Measurements from ENCODE around the gene HLA-DRA.

The HLA-DRA gene

DNA sequence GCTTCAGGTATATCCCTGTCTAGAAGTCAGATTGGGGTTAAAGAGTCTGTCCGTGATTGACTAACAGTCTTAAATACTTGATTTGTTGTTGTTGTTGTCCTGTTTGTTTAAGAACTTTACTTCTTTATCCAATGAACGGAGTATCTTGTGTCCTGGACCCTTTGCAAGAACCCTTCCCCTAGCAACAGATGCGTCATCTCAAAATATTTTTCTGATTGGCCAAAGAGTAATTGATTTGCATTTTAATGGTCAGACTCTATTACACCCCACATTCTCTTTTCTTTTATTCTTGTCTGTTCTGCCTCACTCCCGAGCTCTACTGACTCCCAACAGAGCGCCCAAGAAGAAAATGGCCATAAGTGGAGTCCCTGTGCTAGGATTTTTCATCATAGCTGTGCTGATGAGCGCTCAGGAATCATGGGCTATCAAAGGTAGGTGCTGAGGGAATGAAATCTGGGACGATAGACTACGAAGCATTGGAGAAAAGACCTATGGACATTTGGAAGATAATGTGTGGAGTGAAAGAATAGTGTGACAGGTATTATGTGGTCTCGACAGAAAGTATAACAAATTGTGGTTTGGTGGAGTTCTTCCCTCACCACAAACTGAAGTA lies at the start of gene HLA-DRA:
Gene HLA-DRA (plus strand): TSS at position 286 of the 613 bp plus-strand sequence. CDS start 64 bp downstream, at position 350.
- DNase-seq (ENCODE audit: low read depth), result peak; percentile 4

DNA sequence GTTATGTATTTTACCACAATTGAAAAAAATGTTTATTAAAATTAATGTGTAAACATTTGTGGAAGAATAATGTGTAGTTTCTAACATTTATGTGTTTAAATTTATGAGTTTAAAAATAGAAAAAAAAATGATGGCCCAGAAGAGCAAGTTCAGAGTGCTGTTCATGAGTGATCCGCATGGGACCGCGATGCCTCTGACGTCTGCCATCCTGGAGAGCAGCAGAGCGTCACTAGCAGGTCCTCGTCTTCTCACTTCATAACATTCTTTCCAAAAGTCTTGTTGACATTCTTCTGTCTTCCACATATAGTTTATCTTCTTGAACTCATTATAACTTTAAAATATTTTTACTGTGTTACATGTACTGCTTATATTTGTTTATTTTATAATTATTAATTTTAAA lies 48.2 kb upstream of the HLA-DRA start:
- DNase-seq (ENCODE audit: low read depth), result no peak

DNA sequence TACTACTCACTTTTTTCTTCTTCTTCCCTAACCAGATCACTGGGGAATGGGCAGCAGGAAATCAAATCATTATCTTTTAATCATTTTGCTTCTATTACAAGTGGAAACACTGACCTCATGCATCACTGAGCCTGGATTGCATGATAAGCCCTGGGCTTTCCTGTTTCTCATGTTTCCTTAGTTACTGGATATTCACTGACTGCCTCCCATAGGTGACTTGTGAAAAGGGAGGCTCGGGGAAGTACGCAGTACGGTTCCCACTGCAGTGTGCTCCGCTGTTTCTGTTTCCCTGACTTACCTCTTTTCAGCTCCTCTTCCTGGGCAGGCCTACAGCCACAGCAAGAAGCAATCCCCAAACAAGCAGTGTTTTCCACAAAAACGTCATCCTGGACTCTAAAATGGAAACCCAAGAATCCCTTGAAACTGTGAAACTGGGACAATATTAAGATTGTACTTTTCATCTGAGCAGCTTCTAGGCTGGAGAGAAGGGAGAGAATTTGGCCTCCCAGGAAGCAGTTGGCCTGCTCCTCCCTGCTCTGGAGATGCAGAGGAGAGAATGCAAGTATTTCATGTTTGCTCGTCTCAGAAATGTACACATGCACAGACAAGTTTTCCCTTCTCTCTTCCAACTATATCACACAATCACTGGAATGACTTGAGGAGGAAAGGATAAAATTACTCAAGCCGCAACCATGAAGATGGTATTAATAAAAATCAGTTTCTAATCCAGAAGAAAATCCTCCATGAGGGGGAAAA lies 45.8 kb upstream of the HLA-DRA start:
- no peak for DNase-seq (ENCODE audit: low read depth)

DNA sequence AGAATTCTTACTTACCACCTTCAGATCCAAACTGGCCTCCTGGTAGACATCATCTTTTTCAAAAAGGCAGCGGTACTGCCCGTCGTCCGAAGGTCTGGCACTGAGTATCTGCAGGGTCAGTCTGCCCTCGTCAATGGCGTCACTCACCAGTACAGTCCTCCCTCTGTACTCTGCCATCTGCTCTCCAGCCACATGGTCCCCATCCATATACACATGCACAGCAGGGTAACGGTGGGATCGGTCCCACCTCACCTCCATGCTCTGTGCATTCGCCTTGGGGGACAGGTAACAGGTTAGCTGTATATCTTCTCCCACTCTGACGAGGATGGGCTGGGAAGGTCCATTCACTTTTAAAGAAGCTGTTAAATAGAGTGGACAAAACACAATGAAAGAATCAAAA lies 43.7 kb upstream of the HLA-DRA start:
- DNase-seq (ENCODE audit: low read depth), result no peak

DNA sequence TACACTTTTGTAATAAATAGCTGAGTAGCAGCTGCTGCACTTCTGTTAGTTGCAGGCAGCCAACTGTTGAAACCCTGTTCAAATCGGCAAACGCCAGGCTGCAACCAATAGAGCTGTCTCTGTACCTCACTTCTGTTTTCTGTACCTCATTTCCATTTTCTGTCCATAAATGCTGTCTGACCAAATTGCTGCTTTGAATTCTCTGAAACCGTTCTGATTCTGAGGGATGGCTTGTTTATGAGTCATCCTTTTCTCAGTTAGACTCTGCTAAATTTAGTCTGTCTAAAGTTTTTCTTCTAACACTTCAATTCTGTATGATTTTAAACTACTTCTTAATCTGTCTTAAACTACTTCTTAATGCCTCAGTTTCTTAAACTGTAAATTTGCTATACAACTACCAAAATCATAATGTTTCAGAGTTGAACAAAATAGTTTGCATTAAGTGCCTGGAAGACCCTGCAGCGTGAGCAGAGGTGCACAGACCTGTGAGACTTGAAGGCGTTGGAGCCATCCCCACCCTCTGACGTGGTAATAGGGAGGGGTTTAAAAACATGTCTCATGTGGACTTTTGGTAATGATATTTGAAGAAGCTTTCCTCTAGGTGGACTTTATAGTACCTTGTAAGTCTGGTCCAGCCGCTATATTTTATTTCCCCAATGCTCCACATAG lies 42.3 kb upstream of the HLA-DRA start:
- DNase-seq (ENCODE audit: low read depth), result no peak

DNA sequence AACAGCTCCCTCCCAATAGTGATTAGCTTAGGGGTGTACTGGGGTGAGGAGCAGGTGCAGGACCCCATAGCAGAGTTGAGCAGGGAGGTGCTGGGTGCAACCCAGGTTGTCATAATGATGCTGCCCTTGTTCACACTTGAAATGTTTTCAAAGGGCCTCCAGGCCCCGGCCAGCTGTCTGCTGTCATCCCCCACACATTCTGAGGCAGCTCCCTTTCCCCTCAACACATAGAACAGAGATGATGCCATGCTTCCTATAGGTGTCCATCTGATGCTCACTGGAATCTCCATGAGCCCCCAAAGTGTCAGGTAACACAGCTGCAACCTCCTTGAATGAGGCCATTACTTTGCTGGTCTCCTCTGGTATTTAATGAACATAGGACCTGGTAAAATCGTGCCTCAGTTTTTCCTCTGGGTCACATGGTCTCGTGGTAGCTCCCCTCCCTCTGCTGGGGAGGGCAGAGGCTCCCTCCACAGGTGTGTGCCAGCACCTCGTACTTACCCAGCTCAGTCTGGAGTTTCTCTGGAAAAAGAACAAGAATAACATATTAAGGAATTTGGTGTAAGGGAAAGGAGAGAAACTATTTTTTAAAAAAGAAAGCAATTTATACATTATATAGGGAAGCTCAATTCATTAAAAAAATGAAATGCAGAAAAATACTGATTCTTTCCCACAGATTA lies 38.3 kb upstream of the HLA-DRA start:
- no peak for DNase-seq (ENCODE audit: low read depth)

DNA sequence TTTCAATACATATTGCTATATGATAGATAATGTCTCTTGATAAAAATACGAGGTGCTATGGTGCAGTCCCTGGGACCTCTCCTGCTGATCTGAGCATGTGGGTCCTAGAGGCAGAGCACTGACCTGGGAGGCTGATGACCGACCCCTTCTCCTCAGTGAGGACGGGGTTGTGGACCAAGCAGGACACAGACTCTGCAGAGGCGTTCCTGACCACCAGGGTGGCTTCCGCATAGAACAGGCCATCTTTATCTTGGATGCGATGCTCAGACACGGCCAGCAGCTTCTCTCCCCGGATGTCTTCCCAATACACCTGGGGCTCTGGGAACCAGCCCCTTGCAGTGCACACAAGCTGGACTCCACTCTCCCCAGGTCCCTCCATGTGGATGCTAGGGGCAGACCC lies 36.9 kb upstream of the HLA-DRA start:
- DNase-seq (ENCODE audit: low read depth), result no peak

DNA sequence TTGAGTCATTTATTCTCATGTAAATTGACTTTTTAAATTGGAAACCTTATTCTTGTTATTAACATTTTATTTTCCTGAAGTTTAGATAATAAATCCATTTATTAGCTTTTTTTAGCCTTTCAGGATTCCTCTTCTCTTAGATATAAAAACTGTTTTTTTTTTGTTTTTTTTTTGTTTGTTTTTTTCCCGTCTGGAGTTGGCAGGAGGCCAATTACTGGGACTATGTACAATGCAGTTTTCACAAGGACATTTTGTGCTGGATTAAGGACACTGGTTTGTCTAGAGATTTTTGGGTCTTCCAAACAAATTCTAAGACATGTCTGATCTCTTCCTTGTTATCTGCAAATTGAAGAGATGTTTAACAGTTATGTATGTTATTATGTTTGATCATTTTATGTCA lies 34.0 kb upstream of the HLA-DRA start:
- no peak for DNase-seq (ENCODE audit: low read depth)

DNA sequence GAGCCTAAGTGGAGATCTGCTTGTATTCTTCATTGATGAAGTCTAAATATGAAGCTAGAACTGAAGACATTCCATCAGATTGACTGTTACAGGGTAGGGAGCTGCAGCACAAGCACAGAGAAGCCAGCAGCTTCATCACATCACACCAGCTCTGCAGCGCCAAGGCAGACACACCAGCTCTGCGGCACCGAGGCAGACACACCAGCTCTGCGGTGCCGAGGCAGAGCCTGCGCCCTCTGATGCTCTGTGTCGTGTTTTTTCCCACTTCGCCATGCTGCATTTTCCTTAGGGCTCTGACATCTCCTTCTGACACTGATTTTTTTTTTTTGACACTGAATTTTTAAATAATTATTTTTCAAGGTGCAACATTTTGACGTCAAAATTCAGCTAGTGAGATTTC lies 33.5 kb upstream of the HLA-DRA start:
- DNase-seq (ENCODE audit: low read depth), result no peak

DNA sequence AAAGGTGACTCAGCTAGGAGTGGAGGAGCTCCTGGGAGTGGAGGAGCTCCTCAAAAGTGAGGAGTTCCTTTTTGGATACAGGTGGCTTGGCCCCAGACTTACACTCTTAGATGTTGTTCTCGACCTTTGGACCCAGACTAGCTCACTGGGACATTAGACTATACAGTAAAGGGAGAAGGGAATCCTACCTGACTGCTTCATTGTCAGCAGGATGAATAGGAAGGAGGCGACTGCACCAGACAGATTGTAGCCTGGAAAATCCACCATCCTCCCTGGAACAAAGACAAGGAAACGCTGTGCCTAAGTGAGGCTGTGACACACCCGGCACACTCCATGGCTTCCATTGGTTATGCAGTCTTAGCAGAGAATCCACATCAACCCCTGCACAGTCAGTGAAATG lies 32.8 kb upstream of the HLA-DRA start, which contains the start of gene BTNL2:
Gene BTNL2 (minus strand): TSS at position 325 of the 400 bp plus-strand sequence. CDS start 58 bp downstream, at position 267.
- no peak for DNase-seq (ENCODE audit: low read depth)

DNA sequence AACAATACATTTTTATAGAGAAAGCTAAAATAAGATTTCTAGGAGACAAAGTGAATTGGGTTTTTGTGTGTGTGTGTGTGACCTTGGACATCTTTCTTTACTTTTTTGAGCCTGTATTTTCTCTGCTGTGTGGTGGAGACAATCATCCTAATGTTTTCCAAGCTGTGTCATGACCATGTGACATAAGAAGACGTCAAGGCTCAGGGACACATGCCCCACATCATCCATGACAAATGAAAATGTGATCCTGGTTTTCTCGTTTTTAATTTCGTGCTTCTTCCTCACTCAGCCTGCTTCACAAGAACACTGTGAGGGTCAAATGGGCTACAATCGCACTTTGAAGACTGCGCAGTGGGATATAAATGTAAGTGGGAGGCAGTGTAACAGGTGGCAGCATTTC lies 28.8 kb upstream of the HLA-DRA start:
- no peak for DNase-seq (ENCODE audit: low read depth)

DNA sequence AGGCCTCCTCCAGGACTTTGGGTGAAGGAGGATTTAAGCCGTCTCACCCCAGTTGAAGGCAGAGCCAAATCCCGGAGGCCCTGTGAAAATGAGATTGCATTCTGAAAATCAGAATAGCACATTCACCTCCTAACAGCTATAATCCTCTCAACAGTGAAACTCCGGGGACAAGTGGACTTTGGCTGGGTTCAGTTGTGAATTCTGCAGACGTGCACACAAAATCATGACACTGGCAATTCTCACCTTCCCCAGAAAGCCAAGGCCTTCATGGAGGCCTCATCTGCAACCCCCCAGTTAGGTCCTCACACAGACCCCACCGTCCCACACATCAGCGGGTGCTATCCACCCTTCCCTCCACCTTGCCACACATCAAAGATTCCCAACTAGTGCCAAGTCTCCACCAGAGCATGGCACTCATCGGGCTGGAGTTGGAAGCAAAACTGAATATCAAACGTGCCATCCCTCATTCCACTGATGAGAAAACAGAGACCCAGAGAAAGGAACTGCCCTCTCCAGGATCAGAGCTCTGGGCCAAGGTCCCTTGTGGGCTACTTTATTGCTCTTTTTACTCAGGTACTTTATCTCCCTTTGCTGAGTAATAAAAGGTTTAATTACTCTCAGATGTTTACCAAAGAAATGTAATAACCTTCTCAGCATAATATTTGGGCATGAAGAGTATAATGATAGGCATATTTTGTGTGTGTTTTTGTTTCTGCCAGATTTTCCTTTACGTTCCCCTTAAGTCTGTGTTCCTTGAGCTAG lies 27.9 kb upstream of the HLA-DRA start:
- DNase-seq (ENCODE audit: low read depth), result no peak

DNA sequence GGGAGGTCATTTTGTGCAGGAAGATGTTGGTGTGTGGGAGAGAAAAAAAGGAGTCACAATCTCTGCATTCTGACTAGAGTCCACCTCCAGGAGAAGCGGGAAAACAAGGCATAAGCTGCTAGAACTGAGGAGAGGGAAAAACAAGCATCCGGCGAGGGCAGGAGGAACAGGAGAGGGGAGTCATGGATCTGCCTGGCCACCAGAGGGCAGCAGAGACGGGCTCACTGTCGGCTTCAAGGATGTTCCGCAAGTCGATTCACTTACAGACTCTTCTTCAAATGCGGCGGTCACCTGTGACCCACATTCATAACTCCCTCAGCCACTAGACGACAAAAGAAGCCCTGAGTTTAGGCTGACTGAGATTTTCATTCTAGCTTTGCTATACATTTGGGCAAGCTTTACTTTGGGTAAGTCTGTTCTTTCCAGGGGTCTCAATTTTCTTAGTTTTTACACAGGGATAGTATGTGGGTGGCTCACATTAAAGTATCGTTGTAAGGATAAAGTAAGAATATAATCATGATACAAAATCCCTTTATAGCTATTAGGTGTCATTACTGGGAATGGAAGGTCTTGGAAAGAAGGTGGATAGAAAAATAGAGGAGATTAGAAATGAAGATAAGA lies 26.1 kb upstream of the HLA-DRA start:
- peak; percentile 63 for DNase-seq (ENCODE audit: low read depth)

DNA sequence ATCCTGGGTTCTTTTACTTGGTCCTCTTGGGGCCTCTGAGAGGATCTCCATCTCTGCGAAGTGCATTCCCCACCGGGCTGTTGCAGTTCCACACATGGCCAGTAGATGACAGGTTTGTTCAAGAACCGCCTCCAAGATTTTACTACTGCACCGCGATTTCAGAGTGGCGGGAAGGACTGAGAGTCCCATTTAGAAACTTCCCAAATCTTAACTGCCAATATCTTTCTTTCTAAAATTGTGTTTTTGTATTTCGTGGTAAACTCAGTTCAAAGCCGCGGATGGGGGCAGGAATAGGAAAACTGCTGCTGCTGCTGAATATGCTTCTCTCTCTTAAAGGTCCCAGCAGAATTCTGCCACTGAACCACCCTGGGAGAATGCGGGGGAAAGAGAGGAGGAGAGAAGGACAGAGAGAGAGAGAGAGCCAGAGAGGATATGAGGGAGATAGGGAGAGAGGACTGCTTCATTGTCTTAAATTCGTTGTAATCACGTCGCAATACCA lies 24.1 kb upstream of the HLA-DRA start:
- peak; percentile 45 for DNase-seq (ENCODE audit: low read depth)

DNA sequence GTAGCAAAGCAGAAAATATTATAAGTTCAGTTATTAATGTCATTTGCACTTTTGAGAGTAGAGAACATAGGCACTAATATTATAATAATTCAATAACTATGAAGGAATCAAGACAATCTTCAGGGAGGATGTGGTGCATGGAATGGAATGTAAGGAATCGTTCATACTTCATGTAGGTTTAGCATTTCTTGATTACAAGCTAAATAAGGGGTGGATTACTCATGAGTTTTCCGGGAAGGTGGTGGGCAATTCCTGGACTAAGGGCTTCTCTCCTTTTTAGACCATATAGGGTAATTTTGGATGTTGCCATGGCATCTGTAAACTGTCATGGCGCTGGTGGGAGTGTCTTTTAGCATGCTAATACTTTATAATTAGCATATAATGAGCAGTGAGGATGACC lies 23.7 kb upstream of the HLA-DRA start:
- no peak for DNase-seq (ENCODE audit: low read depth)

DNA sequence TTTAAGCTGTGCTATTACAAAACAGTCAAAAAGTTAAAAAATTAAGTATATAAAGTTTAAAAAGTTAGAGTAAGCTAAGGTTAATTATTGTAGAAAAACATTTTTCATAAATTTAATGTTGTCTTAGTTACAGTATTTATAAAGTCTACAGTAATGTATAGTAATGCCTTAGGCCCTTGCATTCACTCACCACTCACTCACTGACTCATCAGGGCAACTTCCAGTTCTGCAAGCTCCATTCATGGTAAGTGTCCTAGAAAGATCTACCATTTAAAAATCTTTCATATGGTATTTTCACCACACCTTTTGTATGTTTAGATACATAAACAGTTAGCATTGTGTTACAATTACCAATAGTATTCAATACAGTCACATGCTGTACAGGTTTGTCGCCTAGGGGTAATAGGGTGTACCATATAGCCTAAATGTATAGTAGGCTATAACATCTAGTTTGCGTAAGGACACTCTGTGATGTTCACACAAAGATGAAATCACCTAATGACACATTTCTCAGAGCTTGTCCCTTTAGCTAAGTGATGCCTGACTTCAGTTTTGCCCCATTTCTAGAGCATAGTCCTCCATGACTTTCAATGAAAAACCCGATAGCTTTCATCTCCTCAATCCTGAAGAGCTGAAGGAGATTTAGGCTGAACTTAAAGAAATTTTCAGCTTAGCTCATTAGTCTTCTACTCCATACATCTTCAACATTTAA lies 14.9 kb upstream of the HLA-DRA start:
- no peak for DNase-seq (ENCODE audit: low read depth)

DNA sequence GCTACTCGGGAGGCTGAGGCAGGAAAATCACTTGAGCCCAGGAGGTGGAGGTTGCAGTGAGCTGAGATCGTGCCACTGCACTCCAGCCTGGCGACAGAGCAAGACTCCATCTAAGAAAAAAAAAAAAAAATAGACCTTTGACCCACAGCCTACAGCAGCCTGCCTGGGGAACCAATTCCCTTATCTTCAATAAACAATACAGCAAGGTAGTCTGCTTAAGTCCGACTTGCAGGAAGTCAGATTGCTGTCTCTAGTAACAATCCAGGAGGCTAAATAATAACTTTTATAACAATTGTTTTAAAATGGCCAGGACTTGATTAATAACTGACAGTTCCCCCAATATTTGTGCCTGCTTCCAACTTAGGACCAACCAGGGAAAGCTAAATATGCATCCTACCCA lies 13.3 kb upstream of the HLA-DRA start:
- DNase-seq (ENCODE audit: low read depth), result no peak

DNA sequence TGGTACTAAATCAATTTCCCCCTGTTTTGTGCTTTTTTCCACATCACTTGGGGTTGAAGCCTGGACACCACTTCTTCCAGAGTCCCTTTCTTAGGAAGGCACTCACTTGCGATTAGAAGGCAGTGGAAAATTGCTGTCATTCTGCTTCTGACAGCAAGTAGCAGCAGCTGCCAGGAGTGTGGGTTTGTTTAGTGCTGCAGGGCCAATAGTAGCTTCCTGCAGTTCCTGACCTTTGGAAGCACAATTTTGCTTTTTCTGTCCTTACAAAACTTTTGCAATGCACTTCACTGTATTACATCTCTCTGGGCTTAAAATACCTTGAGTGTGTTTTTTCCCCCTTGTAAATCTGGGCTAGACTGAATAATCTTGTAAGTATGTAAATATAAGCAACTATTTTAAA lies 12.5 kb upstream of the HLA-DRA start:
- DNase-seq (ENCODE audit: low read depth), result no peak

DNA sequence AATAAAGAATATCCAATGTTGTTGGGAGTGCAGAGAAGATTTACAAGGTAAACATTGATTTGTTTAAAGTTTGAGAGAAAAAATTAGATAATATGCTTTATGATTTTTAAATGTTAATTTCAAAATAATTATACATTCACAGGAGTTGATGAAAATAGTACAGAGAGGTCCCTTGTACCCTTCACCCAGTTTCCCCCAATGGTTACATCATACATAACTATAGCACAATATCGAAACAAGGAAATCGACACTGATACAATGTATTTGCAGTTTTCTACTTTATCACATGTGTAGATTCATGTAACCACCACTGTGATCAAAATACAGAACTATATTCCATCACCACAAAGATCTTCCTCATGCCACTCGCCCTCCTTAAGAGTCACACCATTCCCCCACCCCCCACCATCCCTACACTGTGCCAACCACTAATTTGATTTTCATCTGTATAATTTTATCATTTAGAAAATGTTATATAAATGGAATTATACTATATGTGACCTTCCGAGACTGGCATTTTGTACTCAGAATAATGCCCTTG lies 11.7 kb upstream of the HLA-DRA start:
- DNase-seq (ENCODE audit: low read depth), result no peak

DNA sequence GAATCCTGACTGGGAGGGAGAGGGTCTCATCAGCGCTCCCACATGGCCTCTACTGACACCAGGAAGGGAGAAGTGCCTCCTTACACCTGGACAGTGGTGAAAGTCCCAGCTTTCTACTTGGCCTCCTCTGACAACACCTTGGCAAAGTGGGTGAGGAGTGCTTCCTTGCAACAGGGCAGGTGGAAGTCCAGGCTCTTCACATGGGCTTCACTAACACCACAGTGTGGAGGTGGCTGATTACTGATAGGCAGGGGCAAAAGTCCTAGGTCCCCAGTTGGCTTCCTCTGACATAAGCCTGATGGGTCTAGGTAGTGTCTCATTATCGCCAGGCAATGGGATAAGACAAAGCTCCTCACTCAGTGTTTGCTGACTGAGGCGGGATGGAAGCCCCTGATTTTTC lies 9.5 kb upstream of the HLA-DRA start:
- no peak for DNase-seq (ENCODE audit: low read depth)
